Measurements from ENCODE around the gene TMEM208. TPM values are rescaled to one million over a fixed set of nuclear protein-coding genes. Genes with fewer than 3 reads are reported as not detected.
A peak's percentile ranks its signal among the peaks of the same experiment; 100 is the strongest.

The TMEM208 gene
- polyA plus RNA-seq, 3 donors = 45.4 to 130 (median 117) TPM

DNA sequence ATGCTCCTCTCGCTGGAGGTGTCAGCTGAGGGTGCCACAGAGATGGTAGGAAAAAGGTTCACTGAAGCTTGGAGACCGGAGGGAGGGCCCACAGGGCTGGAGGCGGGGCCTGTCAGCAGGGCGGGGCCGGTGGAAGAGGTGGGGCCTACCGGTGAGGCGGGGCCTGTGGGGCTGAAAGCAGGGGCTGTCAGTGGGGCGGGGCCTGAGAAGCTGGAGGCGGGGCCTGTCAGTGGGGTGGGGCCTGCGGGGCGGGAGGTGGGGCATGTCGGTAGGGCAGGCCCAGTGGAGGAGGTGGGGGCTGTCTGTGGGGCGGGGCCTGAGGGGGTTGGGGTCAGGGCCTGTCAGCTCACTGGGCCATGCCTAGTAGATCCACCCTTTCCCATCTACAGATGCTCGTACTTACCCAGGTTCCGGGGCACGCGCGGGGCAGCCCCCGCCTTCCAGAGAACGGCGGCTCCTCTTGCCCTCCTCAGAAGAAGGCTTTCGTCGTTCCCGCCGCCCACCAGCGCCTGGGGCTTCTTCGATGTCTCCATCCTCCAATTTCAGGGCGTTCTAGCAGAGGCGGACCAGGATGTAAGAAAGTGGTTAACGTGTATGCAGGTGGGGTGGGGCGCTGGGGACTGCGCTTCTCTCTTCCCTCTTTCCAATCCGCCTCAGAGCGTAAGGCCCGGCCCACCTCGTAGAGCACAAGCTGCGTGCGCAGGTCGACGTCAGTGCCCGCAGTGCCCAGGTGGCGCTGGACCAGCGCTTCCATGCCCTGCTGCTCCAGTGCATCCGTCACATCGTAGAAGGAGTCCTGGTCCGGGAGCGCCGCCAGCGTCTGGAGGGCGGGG is 9.8 kb downstream of the TMEM208 start:
- no peak overlapping the region for H3K9ac ChIP-seq (ENCODE audit: insufficient read depth, low read length, poor library complexity, severe bottlenecking)
- H4K20me1 ChIP-seq (ENCODE audit: insufficient read depth, low read length) = peaks cover 59% of the 10 kb centered on the region
- intact Hi-C loops (cut with micrococcal nuclease) = no loop called here
- no peaks in the 10 kb centered on the region for H3K9me3 ChIP-seq (replicated peaks in 1 of 2; ENCODE audit: control insufficient read depth in 1 of 2, insufficient read depth in 1 of 2, low read length in 2 of 2)
- peaks cover 0 to 3% (median 0%) of the 10 kb centered on the region in 7 donors for H3K9me3 Mint-ChIP-seq
- H3K27ac ChIP-seq (ENCODE audit: low read depth in 1 of 2, low read length in 2 of 2) = no peak overlapping the region
- peaks cover 0 to 4% (median 2%) of the 10 kb centered on the region in 3 donors for H3K27me3 Mint-ChIP-seq (ENCODE audit: low read depth in 3 of 3)
- H3K27ac Mint-ChIP-seq = peak overlapping the region in 6 of 7 donors; percentile 2 to 77 (median 49)
- H3K4me3 ChIP-seq (replicated peaks in 1 of 3; ENCODE audit: low read depth in 2 of 3, low read length in 3 of 3) = no peak overlapping the region
- DNase-seq = peak in 1 of 3 donors; percentile 28
- no peak overlapping the region for H3K4me2 ChIP-seq (replicated peaks; ENCODE audit: extremely low read depth, low read length, poor library complexity, severe bottlenecking)
- H3K4me1 Mint-ChIP-seq = peaks cover 19% of the 10 kb centered on the region
- peaks cover 63 to 82% of the 10 kb centered on the region in 2 donors for H3K36me3 ChIP-seq (replicated peaks in 1 of 2; ENCODE audit: control insufficient read depth in 1 of 2, insufficient read depth in 2 of 2, low read length in 2 of 2)
- peaks cover 7 to 8% of the 10 kb centered on the region in 2 donors for H3K4me1 ChIP-seq (ENCODE audit: control insufficient read depth in 1 of 2, insufficient read depth in 2 of 2, low read length in 2 of 2)
- H2AFZ ChIP-seq (ENCODE audit: insufficient read depth, low read depth, low read length, poor library complexity, severe bottlenecking) = no peak overlapping the region
- H3K79me2 ChIP-seq (ENCODE audit: insufficient read depth, low read length) = peaks cover 15% of the 10 kb centered on the region
- H3K27me3 ChIP-seq (ENCODE audit: control insufficient read depth in 2 of 2, insufficient read depth in 2 of 2, low read length in 2 of 2) = no peaks in the 10 kb centered on the region
- WGBS (ENCODE audit: insufficient coverage) = 93% methylated on average over 24 of the region's 50 CpGs
- no peak overlapping the region for H3K4me3 Mint-ChIP-seq
- TF ChIP-seq, protein P1, sequence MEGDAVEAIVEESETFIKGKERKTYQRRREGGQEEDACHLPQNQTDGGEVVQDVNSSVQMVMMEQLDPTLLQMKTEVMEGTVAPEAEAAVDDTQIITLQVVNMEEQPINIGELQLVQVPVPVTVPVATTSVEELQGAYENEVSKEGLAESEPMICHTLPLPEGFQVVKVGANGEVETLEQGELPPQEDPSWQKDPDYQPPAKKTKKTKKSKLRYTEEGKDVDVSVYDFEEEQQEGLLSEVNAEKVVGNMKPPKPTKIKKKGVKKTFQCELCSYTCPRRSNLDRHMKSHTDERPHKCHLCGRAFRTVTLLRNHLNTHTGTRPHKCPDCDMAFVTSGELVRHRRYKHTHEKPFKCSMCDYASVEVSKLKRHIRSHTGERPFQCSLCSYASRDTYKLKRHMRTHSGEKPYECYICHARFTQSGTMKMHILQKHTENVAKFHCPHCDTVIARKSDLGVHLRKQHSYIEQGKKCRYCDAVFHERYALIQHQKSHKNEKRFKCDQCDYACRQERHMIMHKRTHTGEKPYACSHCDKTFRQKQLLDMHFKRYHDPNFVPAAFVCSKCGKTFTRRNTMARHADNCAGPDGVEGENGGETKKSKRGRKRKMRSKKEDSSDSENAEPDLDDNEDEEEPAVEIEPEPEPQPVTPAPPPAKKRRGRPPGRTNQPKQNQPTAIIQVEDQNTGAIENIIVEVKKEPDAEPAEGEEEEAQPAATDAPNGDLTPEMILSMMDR (IDR thresholded peaks at IDR 0.05) = no peak
- peaks cover 68 to 89% of the 10 kb centered on the region in 2 donors for H3K36me3 Mint-ChIP-seq

DNA sequence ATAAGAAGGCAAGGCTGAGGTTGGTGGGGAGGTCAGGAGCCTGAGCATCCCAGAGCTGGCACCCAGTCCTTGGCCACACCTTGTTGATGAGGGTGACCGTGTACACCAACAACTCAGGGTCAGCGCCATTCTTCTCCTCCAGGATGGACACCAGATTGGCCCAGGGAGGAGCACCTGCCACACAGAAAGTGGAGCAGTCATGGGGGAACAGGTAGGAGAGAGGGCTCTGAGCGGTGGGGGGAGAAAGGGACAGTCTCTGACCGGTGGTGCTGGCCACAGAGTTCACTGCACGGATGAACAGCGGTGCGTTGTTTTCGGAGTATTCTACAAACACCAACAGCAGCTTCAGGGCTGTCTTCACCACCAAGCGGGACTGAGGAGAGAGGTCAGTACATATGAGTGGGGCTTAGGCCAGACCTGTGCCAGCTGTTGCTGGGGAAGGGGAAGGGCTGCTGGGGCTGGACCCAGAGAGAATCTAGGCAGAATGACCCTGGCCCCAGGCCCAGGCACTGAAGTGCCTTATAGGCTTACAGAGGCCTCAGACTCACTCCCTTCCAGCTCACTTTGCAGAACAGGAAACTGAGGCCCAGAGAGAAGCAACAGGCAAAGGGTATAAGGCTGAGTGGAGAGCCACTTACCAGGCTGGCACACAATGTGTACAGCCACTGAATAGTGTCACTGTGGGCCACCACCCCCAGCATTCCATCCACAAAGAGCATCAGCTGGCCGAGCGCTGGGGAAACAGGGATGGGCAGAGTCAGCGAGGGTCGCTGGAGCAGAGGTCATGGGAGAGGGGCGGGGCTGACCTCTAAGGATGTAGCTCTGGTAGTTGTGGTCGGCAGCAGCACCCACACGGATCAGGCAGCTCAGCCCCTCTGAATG is 10.7 kb downstream of the TMEM208 start:
- H3K27me3 Mint-ChIP-seq (ENCODE audit: low read depth in 3 of 3) = peaks cover 0 to 4% (median 2%) of the 10 kb centered on the region in 3 donors
- peaks cover 70 to 88% of the 10 kb centered on the region in 2 donors for H3K36me3 Mint-ChIP-seq
- Histone ChIP-seq H3K4me3 (replicated peaks in 1 of 3; ENCODE audit: low read depth in 2 of 3, low read length in 3 of 3) (no peak overlapping the region), H3K9ac (ENCODE audit: insufficient read depth, low read length, poor library complexity, severe bottlenecking) (no peak overlapping the region), H3K27me3 (ENCODE audit: control insufficient read depth in 2 of 2, insufficient read depth in 2 of 2, low read length in 2 of 2) (no peaks in the 10 kb centered on the region), H2AFZ (ENCODE audit: insufficient read depth, low read depth, low read length, poor library complexity, severe bottlenecking) (no peak overlapping the region), H3K4me2 (replicated peaks; ENCODE audit: extremely low read depth, low read length, poor library complexity, severe bottlenecking) (no peak overlapping the region), H4K20me1 (ENCODE audit: insufficient read depth, low read length) (peaks cover 60% of the 10 kb centered on the region), H3K36me3 (replicated peaks in 1 of 2; ENCODE audit: control insufficient read depth in 1 of 2, insufficient read depth in 2 of 2, low read length in 2 of 2) (peaks cover 59 to 77% of the 10 kb centered on the region in 2 donors), H3K4me1 (ENCODE audit: control insufficient read depth in 1 of 2, insufficient read depth in 2 of 2, low read length in 2 of 2) (peaks cover 16% of the 10 kb centered on the region in 2 donors), H3K9me3 (replicated peaks in 1 of 2; ENCODE audit: control insufficient read depth in 1 of 2, insufficient read depth in 1 of 2, low read length in 2 of 2) (no peaks in the 10 kb centered on the region), H3K27ac (ENCODE audit: low read depth in 1 of 2, low read length in 2 of 2) (peak overlapping the region in 1 of 2 donors; percentile 1), H3K79me2 (ENCODE audit: insufficient read depth, low read length) (peaks cover 23% of the 10 kb centered on the region)
- peaks cover 0 to 3% (median 0%) of the 10 kb centered on the region in 7 donors for H3K9me3 Mint-ChIP-seq
- H3K4me3 Mint-ChIP-seq = no peak overlapping the region
- H3K27ac Mint-ChIP-seq = peak overlapping the region in 4 of 7 donors; percentile 26 to 71 (median 50)
- no peak for DNase-seq
- peaks cover 25% of the 10 kb centered on the region for H3K4me1 Mint-ChIP-seq
- 100% methylated on average over 3 of the region's 16 CpGs for WGBS (ENCODE audit: insufficient coverage)
- intact Hi-C loops (cut with micrococcal nuclease) = no loop called here
- TF ChIP-seq, protein P1 (IDR thresholded peaks at IDR 0.05) = no peak

Data from CD14-positive monocyte (primary cell).